PC-9 (cell line): ENCODE measurements around the gene OSTM1. TPM values are rescaled to one million over a fixed set of nuclear protein-coding genes. Genes with fewer than 3 reads are reported as not detected.
"Not testable (repeated sequence)": the region's sequence is repeated elsewhere in the genome, so short reads cannot be mapped to it uniquely, and the experiment has no call there.

Experiments
- BruUV-seq: library from RNA; stranded (reverse); fragments of 400-500 nt; replicated peaks from 2 replicates; lab custom pipeline; 2021; lab: Mats Ljungman, UMichigan
- CTCF ChIA-PET: fragments of 300-600 bp; sonication (Branson Sonifier 250); formaldehyde crosslinking; loops from one replicate; lab custom pipeline; 2022; ENCODE audit warnings: antibody characterized with exemption; lab: Charles Lee
- POLR2A ChIA-PET: fragments of 300-600 bp; sonication (Branson Sonifier 250); formaldehyde crosslinking; loops from one replicate; lab custom pipeline; 2022; ENCODE audit warnings: antibody characterized with exemption; ENCODE audit not compliant: unreplicated experiment; lab: Charles Lee
- DNase-seq, 2 experiments: peaks; one replicate each; pipeline versions ENCODE4 v3.0.0 to v3.0.0-alpha.2; 2015 to 2022; ENCODE audit warnings: mixed read lengths in 1 of 2
- H2AFZ ChIP-seq: fragments of 200-600 bp; sonication (generic); 2 replicates; pipeline ENCODE4 v1.8.1; 2017; ENCODE audit warnings: antibody characterized with exemption
- H3F3A ChIP-seq: fragments of 200-600 bp; sonication (generic); 2 replicates; pipeline ENCODE4 v1.8.1; 2017; ENCODE audit warnings: antibody characterized with exemption, mild to moderate bottlenecking, low read depth; ENCODE audit not compliant: insufficient read depth
- H3K27ac ChIP-seq: fragments of 200-600 bp; sonication (generic); 2 replicates; pipeline ENCODE4 v1.6.1; 2016; ENCODE audit warnings: mixed run types
- H3K27me3 ChIP-seq: fragments of 200-600 bp; sonication (generic); 2 replicates; pipeline ENCODE4 v1.6.1; 2016; ENCODE audit warnings: low read depth, mixed run types; ENCODE audit not compliant: insufficient read depth
- H3K36me3 ChIP-seq: fragments of 200-600 bp; sonication (generic); 2 replicates; pipeline ENCODE4 v1.6.1; 2016; ENCODE audit warnings: low read depth, mixed run types
- H3K4me1 ChIP-seq: fragments of 200-600 bp; sonication (generic); replicated peaks from 2 replicates; pipeline ENCODE4 v1.6.1; 2016; ENCODE audit warnings: mixed run types; ENCODE audit not compliant: insufficient read depth
- H3K4me2 ChIP-seq: fragments of 200-600 bp; sonication (generic); 2 replicates; pipeline ENCODE4 v1.6.1; 2017; ENCODE audit warnings: mixed run types
- H3K4me3 ChIP-seq: fragments of 200-600 bp; sonication (generic); 2 replicates; pipeline ENCODE4 v1.6.1; 2016; ENCODE audit warnings: mixed run types
- H3K79me2 ChIP-seq: fragments of 200-600 bp; sonication (generic); 2 replicates; pipeline ENCODE4 v1.6.1; 2017; ENCODE audit warnings: low read depth, mixed run types
- H3K9me2 ChIP-seq: fragments of 200-600 bp; sonication (generic); 2 replicates; pipeline ENCODE4 v1.8.1; 2017; ENCODE audit warnings: mild to moderate bottlenecking; ENCODE audit not compliant: insufficient read depth
- H3K9me3 ChIP-seq: fragments of 200-600 bp; sonication (generic); 2 replicates; pipeline ENCODE4 v1.8.1; 2016; ENCODE audit warnings: low read depth; ENCODE audit not compliant: insufficient read depth
- H4K20me1 ChIP-seq: fragments of 200-600 bp; sonication (generic); 2 replicates; pipeline ENCODE4 v1.8.1; 2017; ENCODE audit not compliant: insufficient read depth
- EZH2 ChIP-seq: fragments of 200-600 bp; sonication (generic); IDR thresholded peaks from 2 replicates; pipeline ENCODE4 v1.8.0; 2017; ENCODE audit warnings: antibody characterized with exemption, low read depth
- intact Hi-C: fragments of 100-400 bp; cut with micrococcal nuclease; formaldehyde crosslinking; loops from one replicate; pipeline ENCODE4 v1.10.0; 2022; ENCODE audit not compliant: unreplicated experiment
- total RNA-seq: library from RNA; stranded (reverse); gene quantifications from 2 replicates; pipeline ENCODE4 v1.2.3, GENCODE V29; 2021
- TF ChIP-seq, protein P1 (sequence below): fragments of 200-600 bp; sonication (generic); conservative IDR thresholded peaks from 2 replicates; pipeline ENCODE4 v1.6.1; 2017; ENCODE audit warnings: mixed run types, antibody characterized with exemption, mild to moderate bottlenecking, moderate library complexity

OSTM1 gene
- total RNA-seq, 1 experiment from 2014 or later = 13.7 TPM

- no peaks in the 10 kb centered on the region for H4K20me1 ChIP-seq
- no peaks in the 10 kb centered on the region for H3F3A ChIP-seq
- intact Hi-C loops = no loop called here
- ChIA-PET CTCF (interaction anchor here (0.5 kb wide), 1 partner anchor 28 kb away, joined by 3 read pairs; no protein-coding TSS in a partner anchor), POLR2A (no interaction called here)
- H3K4me2 ChIP-seq = no peak overlapping the region
- H3K27me3 ChIP-seq = no peaks in the 10 kb centered on the region
- no peak overlapping the region for H2AFZ ChIP-seq
- no peaks in the 10 kb centered on the region for H3K9me2 ChIP-seq
- H3K4me3 ChIP-seq = no peak overlapping the region
- DNase-seq = no peak
- BruUV-seq = no TSS peak
- no peak overlapping the region for H3K27ac ChIP-seq
- H3K4me1 ChIP-seq = no peaks in the 10 kb centered on the region
- no peak for TF ChIP-seq EZH2
- TF ChIP-seq, protein P1, sequence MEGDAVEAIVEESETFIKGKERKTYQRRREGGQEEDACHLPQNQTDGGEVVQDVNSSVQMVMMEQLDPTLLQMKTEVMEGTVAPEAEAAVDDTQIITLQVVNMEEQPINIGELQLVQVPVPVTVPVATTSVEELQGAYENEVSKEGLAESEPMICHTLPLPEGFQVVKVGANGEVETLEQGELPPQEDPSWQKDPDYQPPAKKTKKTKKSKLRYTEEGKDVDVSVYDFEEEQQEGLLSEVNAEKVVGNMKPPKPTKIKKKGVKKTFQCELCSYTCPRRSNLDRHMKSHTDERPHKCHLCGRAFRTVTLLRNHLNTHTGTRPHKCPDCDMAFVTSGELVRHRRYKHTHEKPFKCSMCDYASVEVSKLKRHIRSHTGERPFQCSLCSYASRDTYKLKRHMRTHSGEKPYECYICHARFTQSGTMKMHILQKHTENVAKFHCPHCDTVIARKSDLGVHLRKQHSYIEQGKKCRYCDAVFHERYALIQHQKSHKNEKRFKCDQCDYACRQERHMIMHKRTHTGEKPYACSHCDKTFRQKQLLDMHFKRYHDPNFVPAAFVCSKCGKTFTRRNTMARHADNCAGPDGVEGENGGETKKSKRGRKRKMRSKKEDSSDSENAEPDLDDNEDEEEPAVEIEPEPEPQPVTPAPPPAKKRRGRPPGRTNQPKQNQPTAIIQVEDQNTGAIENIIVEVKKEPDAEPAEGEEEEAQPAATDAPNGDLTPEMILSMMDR = no peak
- H3K79me2 ChIP-seq = no peaks in the 10 kb centered on the region
- no peaks in the 10 kb centered on the region for H3K9me3 ChIP-seq
- H3K36me3 ChIP-seq = no peaks in the 10 kb centered on the region
Measured at GRCh38 chr6:108009894-108010293, 64.6 kb downstream of the OSTM1 start.

GRCh38 chr6:108009258-108009657, 65.3 kb downstream of the OSTM1 start:
- intact Hi-C loops, BruUV-seq: not testable (repeated sequence)

GRCh38 chr6:108008363-108008762, 66.2 kb downstream of the OSTM1 start:
- H3K4me3 ChIP-seq = no peak overlapping the region
- BruUV-seq = no TSS peak
- H3K79me2 ChIP-seq = no peaks in the 10 kb centered on the region
- no peak overlapping the region for H3K4me2 ChIP-seq
- CTCF ChIA-PET = no interaction called here
- TF ChIP-seq, protein P1 = no peak
- TF ChIP-seq EZH2 = no peak
- H3K9me3 ChIP-seq = no peaks in the 10 kb centered on the region
- H4K20me1 ChIP-seq = no peaks in the 10 kb centered on the region
- no peak overlapping the region for H3K27ac ChIP-seq
- no peak overlapping the region for H2AFZ ChIP-seq
- H3F3A ChIP-seq = no peaks in the 10 kb centered on the region
- no peaks in the 10 kb centered on the region for H3K36me3 ChIP-seq
- no peaks in the 10 kb centered on the region for H3K9me2 ChIP-seq
- POLR2A ChIA-PET = no interaction called here
- intact Hi-C loops = no loop called here
- no peak for DNase-seq
- no peaks in the 10 kb centered on the region for H3K4me1 ChIP-seq
- H3K27me3 ChIP-seq = no peaks in the 10 kb centered on the region

More at GRCh38 chr6:108009258-108009657, 65.3 kb downstream of the OSTM1 start:
- H3K27me3 ChIP-seq, POLR2A ChIA-PET, H4K20me1 ChIP-seq, H3K9me2 ChIP-seq, H2AFZ ChIP-seq, DNase-seq, H3K4me2 ChIP-seq, H3K27ac ChIP-seq, H3K4me1 ChIP-seq, H3K9me3 ChIP-seq, H3F3A ChIP-seq, H3K36me3 ChIP-seq, CTCF ChIA-PET, H3K4me3 ChIP-seq, H3K79me2 ChIP-seq: not testable (repeated sequence)

- Histone ChIP-seq H2AFZ (no peak overlapping the region), H3K4me1 (no peaks in the 10 kb centered on the region), H3K9me3 (no peaks in the 10 kb centered on the region), H3K27ac (no peak overlapping the region), H3K9me2 (no peaks in the 10 kb centered on the region), H3F3A (no peaks in the 10 kb centered on the region), H3K4me3 (no peak overlapping the region), H3K36me3 (no peaks in the 10 kb centered on the region), H3K4me2 (no peak overlapping the region), H4K20me1 (no peaks in the 10 kb centered on the region), H3K27me3 (no peaks in the 10 kb centered on the region), H3K79me2 (no peaks in the 10 kb centered on the region)
- CTCF ChIA-PET = no interaction called here
- POLR2A ChIA-PET = no interaction called here
- TF ChIP-seq, protein P1 = no peak
- intact Hi-C loops = no loop called here
- no peak for DNase-seq
- no TSS peak for BruUV-seq
Measured at GRCh38 chr6:108005961-108006360, 68.6 kb downstream of the OSTM1 start.
